ENCODE data around the gene ZSCAN18. TPM values are rescaled to one million over a fixed set of nuclear protein-coding genes. Genes with fewer than 3 reads are reported as not detected.
A peak's percentile ranks its signal among the peaks of the same experiment; 100 is the strongest.

The ZSCAN18 gene
- polyA plus RNA-seq, 4 donors: 6.3 to 58.1 (median 18.5) TPM

- 90 to 94% (median 94%) methylated on average over 24 of the region's 24 CpGs for WGBS, 3 donors
- H3K9me3 ChIP-seq (ENCODE audit: control insufficient read depth in 2 of 2, insufficient read depth in 1 of 2, low read depth in 1 of 2, low read length in 1 of 2): peaks cover 3 to 92% of the 10 kb centered on the region in 2 donors
- no peaks in the 10 kb centered on the region for H3K4me1 ChIP-seq (ENCODE audit: control insufficient read depth in 3 of 3, insufficient read depth in 2 of 3, low read depth in 1 of 3, low read length in 2 of 3)
- no peaks in the 10 kb centered on the region for H3K27me3 ChIP-seq (ENCODE audit: control insufficient read depth in 3 of 3, insufficient read depth in 3 of 3, low read length in 3 of 3)
- FAIRE-seq: no peak
- no peaks in the 10 kb centered on the region for H3K36me3 ChIP-seq (ENCODE audit: control insufficient read depth in 3 of 3, insufficient read depth in 2 of 3, low read depth in 1 of 3, low read length in 3 of 3)
- DNase-seq: no peak
- no peak overlapping the region for H3K4me3 ChIP-seq (ENCODE audit: low read depth in 1 of 3, low read length in 3 of 3)
- H3K27ac ChIP-seq (ENCODE audit: low read depth in 1 of 3, low read length in 2 of 3): no peak overlapping the region
Observed at GRCh38 chr19:58045411-58046050, 52.5 kb downstream of the ZSCAN18 start.

- FAIRE-seq: no peak
- H3K9me3 ChIP-seq (ENCODE audit: control insufficient read depth in 2 of 2, insufficient read depth in 1 of 2, low read depth in 1 of 2, low read length in 1 of 2): peaks cover 5 to 93% of the 10 kb centered on the region in 2 donors
- H3K27me3 ChIP-seq (ENCODE audit: control insufficient read depth in 3 of 3, insufficient read depth in 3 of 3, low read length in 3 of 3): no peaks in the 10 kb centered on the region
Observed at GRCh38 chr19:58044886-58045285, 53.1 kb downstream of the ZSCAN18 start.

GRCh38 chr19:58044391-58044790 is 53.6 kb downstream of the ZSCAN18 start:
- no peak for FAIRE-seq
- WGBS, 3 donors: 77 to 84% (median 80%) methylated on average over 24 to 42 of the region's 42 CpGs
- peaks cover 5 to 92% of the 10 kb centered on the region in 2 donors for H3K9me3 ChIP-seq (ENCODE audit: control insufficient read depth in 2 of 2, insufficient read depth in 1 of 2, low read depth in 1 of 2, low read length in 1 of 2)

More at GRCh38 chr19:58044886-58045285, 53.1 kb downstream of the ZSCAN18 start:
- Histone ChIP-seq H3K27ac (ENCODE audit: low read depth in 1 of 3, low read length in 2 of 3) (no peak overlapping the region), H3K4me3 (ENCODE audit: low read depth in 1 of 3, low read length in 3 of 3) (no peak overlapping the region), H3K36me3 (ENCODE audit: control insufficient read depth in 3 of 3, insufficient read depth in 2 of 3, low read depth in 1 of 3, low read length in 3 of 3) (no peaks in the 10 kb centered on the region), H3K4me1 (ENCODE audit: control insufficient read depth in 3 of 3, insufficient read depth in 2 of 3, low read depth in 1 of 3, low read length in 2 of 3) (no peaks in the 10 kb centered on the region)
- DNase-seq: no peak
- 95 to 96% (median 96%) methylated on average over 23 to 26 of the region's 26 CpGs for WGBS, 3 donors

GRCh38 chr19:58042495-58043340 is 55.3 kb downstream of the ZSCAN18 start:
- Histone ChIP-seq H3K4me1 (ENCODE audit: control insufficient read depth in 3 of 3, insufficient read depth in 2 of 3, low read depth in 1 of 3, low read length in 2 of 3) (no peaks in the 10 kb centered on the region), H3K27ac (ENCODE audit: low read depth in 1 of 3, low read length in 2 of 3) (no peak overlapping the region), H3K36me3 (ENCODE audit: control insufficient read depth in 3 of 3, insufficient read depth in 2 of 3, low read depth in 1 of 3, low read length in 3 of 3) (no peaks in the 10 kb centered on the region), H3K27me3 (ENCODE audit: control insufficient read depth in 3 of 3, insufficient read depth in 3 of 3, low read length in 3 of 3) (peaks cover 0 to 3% (median 0%) of the 10 kb centered on the region in 3 donors), H3K4me3 (ENCODE audit: low read depth in 1 of 3, low read length in 3 of 3) (no peak overlapping the region), H3K9me3 (ENCODE audit: control insufficient read depth in 2 of 2, insufficient read depth in 1 of 2, low read depth in 1 of 2, low read length in 1 of 2) (peaks cover 5 to 83% of the 10 kb centered on the region in 2 donors)
- 51 to 61% (median 60%) methylated on average over 52 to 54 of the region's 54 CpGs for WGBS, 3 donors
- FAIRE-seq: no peak
- DNase-seq: no peak

More at GRCh38 chr19:58044391-58044790, 53.6 kb downstream of the ZSCAN18 start:
- no peak for DNase-seq
- H3K27me3 ChIP-seq (ENCODE audit: control insufficient read depth in 3 of 3, insufficient read depth in 3 of 3, low read length in 3 of 3): no peaks in the 10 kb centered on the region
- H3K4me3 ChIP-seq (ENCODE audit: low read depth in 1 of 3, low read length in 3 of 3): no peak overlapping the region
- no peaks in the 10 kb centered on the region for H3K4me1 ChIP-seq (ENCODE audit: control insufficient read depth in 3 of 3, insufficient read depth in 2 of 3, low read depth in 1 of 3, low read length in 2 of 3)
- no peak overlapping the region for H3K27ac ChIP-seq (ENCODE audit: low read depth in 1 of 3, low read length in 2 of 3)
- no peaks in the 10 kb centered on the region for H3K36me3 ChIP-seq (ENCODE audit: control insufficient read depth in 3 of 3, insufficient read depth in 2 of 3, low read depth in 1 of 3, low read length in 3 of 3)

- H3K36me3 ChIP-seq (ENCODE audit: control insufficient read depth in 3 of 3, insufficient read depth in 2 of 3, low read depth in 1 of 3, low read length in 3 of 3): no peaks in the 10 kb centered on the region
- FAIRE-seq (no peak), DNase-seq (no peak)
- H3K27me3 ChIP-seq (ENCODE audit: control insufficient read depth in 3 of 3, insufficient read depth in 3 of 3, low read length in 3 of 3): peaks cover 0 to 3% (median 0%) of the 10 kb centered on the region in 3 donors
- H3K4me3 ChIP-seq (ENCODE audit: low read depth in 1 of 3, low read length in 3 of 3): no peak overlapping the region
- peaks cover 2 to 70% of the 10 kb centered on the region in 2 donors for H3K9me3 ChIP-seq (ENCODE audit: control insufficient read depth in 2 of 2, insufficient read depth in 1 of 2, low read depth in 1 of 2, low read length in 1 of 2)
- WGBS, 3 donors: 84 to 88% (median 85%) methylated on average over 21 of the region's 21 CpGs
- no peak overlapping the region for H3K27ac ChIP-seq (ENCODE audit: low read depth in 1 of 3, low read length in 2 of 3)
- H3K4me1 ChIP-seq (ENCODE audit: control insufficient read depth in 3 of 3, insufficient read depth in 2 of 3, low read depth in 1 of 3, low read length in 2 of 3): no peaks in the 10 kb centered on the region
Observed at GRCh38 chr19:58040751-58041525, 57.1 kb downstream of the ZSCAN18 start.

- FAIRE-seq (no peak), DNase-seq (peak in 1 of 2 donors; percentile 50)
- peaks cover 0 to 5% (median 0%) of the 10 kb centered on the region in 3 donors for H3K27me3 ChIP-seq (ENCODE audit: control insufficient read depth in 3 of 3, insufficient read depth in 3 of 3, low read length in 3 of 3)
- no peaks in the 10 kb centered on the region for H3K36me3 ChIP-seq (ENCODE audit: control insufficient read depth in 3 of 3, insufficient read depth in 2 of 3, low read depth in 1 of 3, low read length in 3 of 3)
- H3K9me3 ChIP-seq (ENCODE audit: control insufficient read depth in 2 of 2, insufficient read depth in 1 of 2, low read depth in 1 of 2, low read length in 1 of 2): peaks cover 6 to 50% of the 10 kb centered on the region in 2 donors
- H3K4me1 ChIP-seq (ENCODE audit: control insufficient read depth in 3 of 3, insufficient read depth in 2 of 3, low read depth in 1 of 3, low read length in 2 of 3): no peaks in the 10 kb centered on the region
- WGBS, 3 donors: 20 to 28% (median 20%) methylated on average over 8 of the region's 8 CpGs
- no peak overlapping the region for H3K4me3 ChIP-seq (ENCODE audit: low read depth in 1 of 3, low read length in 3 of 3)
- peak overlapping the region in 1 of 3 donors; percentile 17 for H3K27ac ChIP-seq (ENCODE audit: low read depth in 1 of 3, low read length in 2 of 3)
Observed at GRCh38 chr19:58038688-58039204, 59.3 kb downstream of the ZSCAN18 start.

GRCh38 chr19:58037927-58038687 is 59.9 kb downstream of the ZSCAN18 start:
- Histone ChIP-seq H3K4me1 (ENCODE audit: control insufficient read depth in 3 of 3, insufficient read depth in 2 of 3, low read depth in 1 of 3, low read length in 2 of 3) (no peaks in the 10 kb centered on the region), H3K27ac (ENCODE audit: low read depth in 1 of 3, low read length in 2 of 3) (peak overlapping the region in 1 of 3 donors; percentile 17), H3K9me3 (ENCODE audit: control insufficient read depth in 2 of 2, insufficient read depth in 1 of 2, low read depth in 1 of 2, low read length in 1 of 2) (peaks cover 8 to 48% of the 10 kb centered on the region in 2 donors), H3K27me3 (ENCODE audit: control insufficient read depth in 3 of 3, insufficient read depth in 3 of 3, low read length in 3 of 3) (peaks cover 0 to 5% (median 0%) of the 10 kb centered on the region in 3 donors), H3K4me3 (ENCODE audit: low read depth in 1 of 3, low read length in 3 of 3) (no peak overlapping the region), H3K36me3 (ENCODE audit: control insufficient read depth in 3 of 3, insufficient read depth in 2 of 3, low read depth in 1 of 3, low read length in 3 of 3) (no peaks in the 10 kb centered on the region)
- no peak for DNase-seq
- no peak for FAIRE-seq
- WGBS, 3 donors: 38 to 50% (median 45%) methylated on average over 33 to 44 of the region's 44 CpGs
